HG03520 (cell line): Measurements from ENCODE around the gene SLC35F6.
"Not testable (repeated sequence)": the region's sequence is repeated elsewhere in the genome, so short reads cannot be mapped to it uniquely, and the experiment has no call there.

ENCODE experiments used
- ATAC-seq: cut with Tn5 transposase; IDR thresholded peaks from one replicate; pipeline ENCODE4 v1.9.1; 2021; ENCODE audit warnings: mild to moderate bottlenecking, moderate library complexity; ENCODE audit not compliant: unreplicated experiment

Gene SLC35F6

DNA sequence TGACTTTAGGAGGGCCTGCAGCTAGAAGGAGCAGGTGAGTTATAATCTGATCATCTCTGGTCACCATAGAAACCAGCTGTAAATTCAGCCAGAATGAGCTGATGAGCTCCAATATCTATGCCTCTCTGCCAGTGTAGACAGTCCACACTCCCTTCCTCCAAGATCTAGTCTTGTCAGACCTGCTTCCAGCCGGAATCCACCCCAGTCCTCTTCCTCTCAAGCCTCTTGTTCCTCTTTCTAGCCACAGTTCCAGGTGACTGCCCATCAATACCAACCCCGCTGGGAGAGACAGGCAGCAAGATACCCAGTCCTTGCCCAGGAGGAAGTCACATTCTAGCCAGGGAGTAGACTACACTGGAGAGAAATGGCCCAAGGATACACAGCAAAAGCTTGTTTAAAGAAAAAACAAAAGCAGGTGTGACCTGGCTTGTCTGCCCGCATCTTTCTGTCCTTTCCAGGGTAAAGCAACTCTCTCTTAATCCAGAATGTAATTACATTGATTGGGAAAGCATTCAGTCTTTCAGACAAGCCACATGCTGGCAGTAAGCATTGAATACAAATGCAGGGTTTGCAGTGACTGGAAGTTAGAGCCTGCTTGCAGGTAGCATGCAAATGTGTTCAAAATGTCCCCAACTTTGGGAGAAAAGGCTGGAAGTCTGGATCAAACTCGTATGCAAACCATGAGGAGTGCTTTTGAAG, 9.0 kb upstream of the SLC35F6 start:
- no peak for ATAC-seq

DNA sequence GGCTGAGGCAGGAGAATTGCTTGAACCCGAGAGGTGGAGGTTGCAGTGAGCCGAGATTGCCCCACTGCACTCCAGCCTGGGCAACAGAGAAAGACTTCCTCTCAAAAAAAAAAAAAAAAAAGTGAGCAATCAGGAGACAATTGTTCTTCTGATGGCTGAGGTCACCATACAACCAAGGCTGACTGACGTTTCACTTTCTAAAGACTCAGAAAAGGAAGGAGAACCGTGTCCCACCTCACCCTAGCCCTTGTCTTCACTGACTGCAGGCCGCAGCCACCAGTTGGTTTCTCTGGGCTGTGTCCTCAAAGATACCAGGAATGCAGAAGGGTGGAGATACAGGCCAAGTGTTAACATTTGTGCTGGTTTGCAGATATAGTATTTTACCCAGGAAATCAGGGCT, 7.7 kb upstream of the SLC35F6 start:
- ATAC-seq = no peak

DNA sequence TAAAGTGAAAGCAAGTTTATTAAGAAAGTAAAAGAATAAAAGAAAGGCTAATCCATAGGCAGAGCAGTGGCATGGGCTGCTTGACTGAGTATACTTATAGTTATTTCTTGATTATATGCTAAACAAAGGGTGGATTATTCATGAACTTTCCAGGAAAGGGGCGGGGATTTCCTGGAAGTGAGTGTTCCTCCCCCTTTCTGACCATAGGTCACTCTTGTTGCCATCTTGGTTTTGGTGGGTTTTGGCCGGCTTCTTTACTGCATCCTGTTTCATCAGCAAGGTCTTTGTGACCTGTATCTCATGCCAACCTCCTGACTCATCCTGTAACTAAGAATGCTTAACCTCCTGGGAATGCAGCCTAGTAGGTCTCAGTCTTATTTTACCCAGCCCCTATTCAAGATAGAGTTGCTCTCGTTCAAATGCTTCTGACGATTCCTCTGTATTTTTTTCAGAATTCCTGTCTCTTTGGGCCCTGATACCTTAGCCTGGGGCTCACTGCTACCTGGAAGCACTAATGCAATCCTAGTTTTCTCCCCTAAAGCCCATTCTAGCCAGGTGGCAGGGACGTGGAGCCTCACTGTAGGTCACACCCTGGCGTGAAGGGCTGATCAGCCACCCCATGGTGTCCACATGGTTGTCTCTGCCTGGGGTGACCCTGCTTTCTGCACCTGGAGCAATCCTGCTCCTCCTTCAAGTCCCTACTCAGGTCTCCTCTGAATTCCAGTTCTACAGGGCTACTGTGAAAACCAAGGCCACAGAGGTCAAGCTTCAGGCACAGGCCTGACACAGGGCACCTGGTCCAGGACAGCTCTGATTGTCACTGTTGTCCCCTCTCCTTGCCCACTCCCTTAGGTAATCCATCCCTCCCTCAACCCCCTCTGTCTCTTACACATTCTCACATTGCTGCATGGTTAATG, 6.0 kb upstream of the SLC35F6 start:
- no peak for ATAC-seq

DNA sequence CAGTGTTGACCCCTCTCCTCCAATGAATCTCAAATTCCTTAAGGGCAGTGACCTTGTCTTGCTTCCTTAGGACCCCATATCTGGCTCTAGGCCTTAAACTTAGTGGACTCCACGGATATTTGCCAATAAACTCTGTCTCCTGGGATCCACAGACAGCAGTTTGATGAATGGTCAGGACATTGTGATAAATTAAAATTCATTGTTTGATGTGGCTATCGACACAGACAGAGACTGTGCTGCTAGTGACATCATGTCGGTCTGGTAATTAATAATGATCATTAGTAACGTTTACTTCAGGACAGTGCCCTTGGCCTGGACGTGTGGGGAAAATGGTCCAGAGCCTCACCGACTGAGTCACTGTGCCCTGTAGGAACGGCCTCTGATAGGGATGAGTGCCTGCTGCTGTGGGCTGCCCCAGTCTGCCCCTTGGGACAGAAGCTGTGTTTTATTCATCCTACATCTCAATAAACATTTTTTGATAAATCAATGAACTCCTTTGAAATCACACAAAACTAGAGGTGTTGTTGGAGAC, 5.2 kb upstream of the SLC35F6 start:
- ATAC-seq = no peak

DNA sequence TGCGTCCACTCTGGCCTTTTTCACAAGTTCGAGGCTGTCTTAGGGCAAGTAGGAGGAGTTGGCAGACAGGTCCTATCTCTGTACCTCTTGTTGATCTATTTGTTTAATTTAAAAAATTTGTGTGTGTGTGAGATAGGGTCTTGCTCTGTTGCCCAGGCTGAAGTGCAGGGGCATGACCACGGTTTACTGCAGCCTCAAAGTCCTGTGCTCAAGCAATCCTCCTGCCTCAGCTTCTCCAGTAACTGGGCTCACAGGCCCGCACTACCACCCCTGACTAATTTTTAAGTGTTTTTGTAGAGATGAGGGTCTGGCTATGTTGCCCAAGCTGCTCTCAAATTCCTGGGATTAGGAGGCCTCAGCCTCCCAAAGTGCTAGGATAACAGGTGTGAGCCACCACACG, 4.2 kb upstream of the SLC35F6 start:
- no peak for ATAC-seq

DNA sequence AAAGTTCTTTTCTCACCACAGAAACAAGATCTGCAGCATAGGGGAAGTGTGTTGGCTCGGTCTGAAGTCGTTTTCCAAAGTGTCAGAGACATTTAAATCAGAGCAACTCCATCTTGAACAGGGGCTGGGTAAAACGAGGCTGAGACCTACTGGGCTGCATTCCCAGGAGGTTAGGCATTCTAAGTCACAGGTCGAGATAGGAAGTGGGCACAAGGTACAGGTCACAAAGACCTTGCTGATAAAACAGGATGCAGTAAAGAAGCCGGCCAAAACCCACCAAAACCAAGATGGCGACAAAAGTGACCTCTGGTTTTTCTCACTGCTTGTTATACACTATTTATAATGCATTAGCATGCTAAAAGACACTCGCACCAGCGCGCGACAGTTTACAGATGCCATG, 3.1 kb upstream of the SLC35F6 start:
- not testable (repeated sequence) for ATAC-seq

DNA sequence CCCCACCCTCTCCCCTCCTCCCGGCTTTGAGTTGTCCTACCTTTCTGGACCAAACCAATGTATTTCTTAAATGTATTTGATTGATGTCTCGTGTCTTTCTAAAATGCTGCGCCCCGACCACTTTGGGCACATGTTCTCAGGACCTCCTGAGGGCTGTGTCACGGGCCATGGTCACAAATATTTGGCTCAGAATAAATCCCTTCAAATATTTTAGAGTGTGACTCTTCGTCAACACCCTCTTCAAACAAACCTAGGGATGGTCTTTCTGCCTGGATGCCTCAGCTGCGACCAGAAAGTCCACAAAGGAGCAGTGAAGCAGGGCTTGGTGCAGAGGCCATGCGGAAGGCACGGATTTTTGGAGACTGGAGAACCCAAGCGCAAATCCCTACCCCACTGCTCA, 1.1 kb upstream of the SLC35F6 start:
- no peak for ATAC-seq

DNA sequence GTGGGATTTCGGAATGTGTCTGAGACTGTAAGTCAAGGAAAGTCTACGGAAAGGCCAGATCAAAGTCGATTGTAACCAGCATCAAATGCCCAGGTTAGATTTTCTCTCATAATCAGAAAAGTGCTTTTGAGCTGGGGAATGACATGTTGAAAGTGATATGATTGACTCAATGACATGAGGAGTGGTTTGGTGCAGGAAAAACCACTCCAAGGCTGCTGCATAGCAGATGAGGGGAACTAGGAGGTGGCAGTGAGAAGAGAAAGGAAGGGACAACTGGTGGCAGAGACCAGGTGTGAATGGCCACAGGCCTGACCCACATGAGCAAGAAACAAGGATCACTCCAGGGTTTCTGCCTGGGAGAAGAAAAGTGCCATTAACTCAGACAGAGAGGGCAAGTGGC, 822 bp downstream of the SLC35F6 start:
- ATAC-seq = no peak

DNA sequence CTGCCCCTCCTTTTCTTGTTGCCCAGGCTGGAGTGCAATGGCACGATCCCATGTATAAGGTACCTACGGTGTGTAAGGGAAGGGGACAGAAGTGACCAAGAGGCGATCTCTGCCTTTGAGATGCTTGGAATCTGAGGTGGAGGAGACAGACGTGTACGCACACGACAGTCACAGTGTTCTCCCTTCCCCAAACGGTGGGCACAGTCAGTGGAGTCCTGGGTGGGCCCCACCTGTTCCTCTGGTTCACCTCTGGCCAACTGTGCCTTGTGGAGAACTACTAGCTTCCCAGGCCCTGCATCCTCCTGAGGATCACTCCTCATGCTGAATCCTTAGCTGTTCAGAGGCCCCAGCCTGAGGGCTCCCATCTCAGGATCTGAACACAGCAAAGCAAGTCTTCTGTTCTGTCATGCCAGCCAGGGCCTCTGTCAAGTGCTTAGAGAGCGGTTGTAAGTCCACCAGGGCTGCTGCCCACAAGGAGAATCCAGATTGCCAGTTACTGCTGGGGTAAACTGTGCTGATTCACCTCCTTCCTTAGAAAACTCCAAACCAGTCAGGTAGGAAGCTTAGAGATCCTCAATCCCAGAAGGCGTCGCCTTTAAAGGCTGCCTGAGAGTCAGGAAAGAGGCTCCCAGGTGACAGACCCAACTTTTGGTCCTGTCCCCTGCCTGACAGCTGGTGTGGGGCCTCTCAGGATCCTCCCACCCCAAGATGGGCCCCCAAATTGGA, 1.6 kb downstream of the SLC35F6 start:
- no peak for ATAC-seq

DNA sequence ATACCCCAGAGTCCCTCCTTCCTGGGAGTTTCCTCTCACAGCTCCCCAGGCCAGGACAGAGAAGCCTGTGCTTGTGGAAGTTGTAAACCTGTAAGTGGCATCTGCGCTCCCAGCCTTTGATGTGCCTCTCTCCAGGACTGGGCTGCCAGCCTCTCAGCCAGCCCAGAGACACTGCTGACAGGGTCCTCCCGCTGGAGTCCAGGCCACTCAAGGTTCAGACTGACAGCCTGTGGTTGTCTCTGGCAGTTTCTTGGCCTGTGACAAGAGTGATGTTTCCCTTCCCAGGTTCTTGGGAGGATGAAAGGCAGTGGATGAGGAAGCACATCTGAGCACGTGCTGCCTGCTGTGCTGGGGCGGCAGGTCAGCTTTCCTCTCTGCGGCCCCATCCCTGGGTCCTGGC, 3.0 kb downstream of the SLC35F6 start:
- ATAC-seq = no peak

DNA sequence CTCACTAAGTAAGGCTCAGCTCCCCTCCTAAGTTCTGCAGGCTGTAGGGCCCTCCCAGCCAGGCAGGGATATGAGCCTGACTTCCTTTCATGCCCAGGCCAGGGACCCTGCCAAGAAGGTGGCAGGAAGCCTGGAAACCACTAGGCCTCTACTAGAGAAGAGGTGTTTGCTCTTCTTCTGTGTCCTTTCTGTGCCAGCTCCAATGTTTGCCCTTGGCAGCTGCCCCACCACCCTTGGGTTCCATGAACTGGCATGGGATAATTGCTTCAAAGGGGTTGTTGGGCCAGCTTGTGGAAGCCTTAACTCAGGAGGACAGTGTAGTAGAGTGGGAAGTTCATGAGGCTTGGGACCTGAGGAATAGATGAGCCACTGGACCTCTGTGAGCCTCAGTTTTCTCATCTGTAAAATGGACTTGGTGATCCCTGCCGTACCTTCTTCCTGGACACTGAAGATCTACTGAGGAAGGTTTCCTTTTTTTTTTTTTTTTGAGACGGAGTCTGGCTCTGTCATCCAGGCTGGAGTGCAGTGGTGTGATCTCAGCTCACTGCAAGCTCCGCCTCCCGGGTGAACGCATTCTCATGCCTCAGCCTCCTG, 3.9 kb downstream of the SLC35F6 start:
- no peak for ATAC-seq

DNA sequence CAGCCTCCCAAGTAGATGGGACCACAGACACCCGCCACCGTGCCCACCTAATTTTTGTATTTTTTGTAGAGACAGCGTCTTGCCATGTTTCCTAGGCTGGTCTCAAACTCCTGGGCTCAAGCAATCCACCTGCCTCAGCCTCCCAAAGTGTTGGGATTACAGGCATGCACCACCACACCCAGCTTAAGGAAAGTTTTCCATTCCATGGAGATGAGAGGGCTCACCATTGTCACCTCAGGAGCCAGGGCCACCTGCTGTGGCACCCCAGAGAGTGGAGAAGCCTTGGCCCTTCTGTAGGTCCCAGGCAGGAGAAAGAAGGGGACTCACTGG, 4.6 kb downstream of the SLC35F6 start:
- ATAC-seq = no peak

DNA sequence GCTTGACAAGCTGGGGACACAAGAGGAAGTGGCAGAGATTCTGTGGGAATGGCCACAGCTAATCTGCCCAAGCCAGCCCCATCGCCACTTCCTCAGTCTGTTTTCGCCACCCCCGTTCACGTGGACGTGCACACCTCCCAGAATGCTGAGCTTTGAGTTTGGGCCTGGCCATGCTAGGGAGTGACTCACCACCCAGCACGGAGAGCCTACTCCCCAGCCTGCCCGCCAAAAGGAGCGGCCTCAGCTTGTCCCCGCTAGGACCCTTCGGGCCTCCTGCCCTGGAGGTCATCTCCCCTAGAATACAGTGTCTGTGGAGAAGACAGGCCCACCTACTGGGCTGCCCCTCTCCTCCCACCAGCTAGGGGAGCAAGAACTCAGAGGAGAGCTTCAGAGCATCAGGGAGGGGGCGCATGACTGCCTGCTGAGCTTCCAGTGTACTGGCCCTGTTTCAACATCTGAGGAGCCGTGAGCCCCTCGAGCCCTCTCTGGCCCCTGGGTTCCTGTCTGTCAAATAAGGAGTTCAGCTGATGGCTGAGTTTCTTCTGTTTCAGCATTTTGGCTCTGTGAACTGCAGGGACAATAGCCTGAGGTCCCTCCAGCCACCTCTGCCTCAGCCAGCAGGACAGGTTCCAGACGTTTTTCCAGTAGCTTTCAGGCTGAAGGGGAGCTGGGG, 5.1 kb downstream of the SLC35F6 start:
- ATAC-seq = no peak

DNA sequence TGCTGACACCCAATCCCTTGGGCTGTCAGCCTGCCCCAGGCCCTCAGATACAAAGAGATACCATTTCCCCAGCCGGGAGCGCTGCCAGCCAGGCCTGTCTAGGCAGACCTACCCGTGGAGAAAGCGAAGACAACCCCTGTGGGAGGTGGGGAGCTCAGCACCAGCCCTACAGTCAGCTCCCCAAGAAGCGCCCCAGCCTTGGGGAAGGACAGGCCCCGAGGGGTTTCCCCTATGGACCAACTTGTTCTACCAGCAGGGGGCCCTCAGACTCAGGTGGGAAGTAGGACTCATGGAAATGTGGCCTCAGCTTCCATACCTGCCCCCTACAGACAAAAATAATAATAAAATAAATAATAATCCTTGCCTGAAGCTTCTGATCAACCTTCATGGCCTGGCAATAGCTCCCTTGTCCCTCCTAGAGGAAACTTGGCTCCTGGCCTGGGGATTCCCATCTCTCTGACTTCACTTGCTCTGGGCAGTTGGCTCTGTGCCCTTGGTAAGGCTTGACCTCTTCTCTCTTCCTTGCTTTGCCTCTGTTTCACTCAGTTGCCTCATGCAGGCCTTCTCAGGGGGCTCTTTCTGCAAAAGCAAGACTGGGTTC, 7.0 kb downstream of the SLC35F6 start:
- ATAC-seq = no peak

DNA sequence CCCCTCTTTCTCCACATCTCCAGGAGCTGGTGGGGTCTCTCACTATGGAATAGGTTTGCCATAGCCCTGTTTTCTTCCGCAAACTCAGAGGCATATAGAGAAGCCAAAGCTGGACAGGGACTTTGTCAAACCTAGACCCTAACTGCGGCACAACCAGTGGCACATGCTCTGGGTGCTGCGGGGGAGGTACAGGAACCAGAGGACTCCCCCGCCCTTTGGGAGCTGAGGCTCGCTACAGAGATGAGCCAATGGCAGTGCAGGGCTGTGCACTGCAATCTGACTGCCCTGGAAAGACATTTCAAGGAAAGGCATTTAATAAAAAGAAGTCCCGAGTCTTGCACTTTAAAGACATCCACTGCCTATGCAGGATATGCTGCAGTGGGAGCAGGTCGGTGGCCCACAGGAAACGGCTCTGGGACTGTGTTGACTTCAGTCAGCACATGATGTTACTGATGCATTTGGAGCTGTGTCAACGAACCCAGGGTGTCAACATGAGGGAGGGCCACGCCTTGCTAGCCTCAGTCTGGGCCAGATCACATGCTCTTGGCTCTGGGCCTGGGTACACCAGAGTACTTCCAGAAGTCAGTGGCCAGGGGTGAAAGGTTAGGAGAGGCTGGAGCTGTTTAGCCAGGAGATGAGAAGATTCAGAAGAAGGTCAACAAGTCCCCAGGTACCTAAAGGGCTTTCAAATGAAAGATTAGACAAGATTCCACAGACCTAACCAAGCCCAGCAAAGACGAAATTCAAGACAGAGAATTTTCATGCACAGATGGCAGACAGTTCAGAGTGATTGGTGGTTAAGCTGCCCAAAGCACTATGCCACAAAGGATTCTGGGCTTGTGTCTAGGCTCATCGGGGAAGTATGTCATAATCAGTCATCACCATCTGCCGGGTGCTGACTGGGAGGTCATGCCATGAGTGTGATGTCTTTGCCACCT, 8.2 kb downstream of the SLC35F6 start:
- no peak for ATAC-seq

DNA sequence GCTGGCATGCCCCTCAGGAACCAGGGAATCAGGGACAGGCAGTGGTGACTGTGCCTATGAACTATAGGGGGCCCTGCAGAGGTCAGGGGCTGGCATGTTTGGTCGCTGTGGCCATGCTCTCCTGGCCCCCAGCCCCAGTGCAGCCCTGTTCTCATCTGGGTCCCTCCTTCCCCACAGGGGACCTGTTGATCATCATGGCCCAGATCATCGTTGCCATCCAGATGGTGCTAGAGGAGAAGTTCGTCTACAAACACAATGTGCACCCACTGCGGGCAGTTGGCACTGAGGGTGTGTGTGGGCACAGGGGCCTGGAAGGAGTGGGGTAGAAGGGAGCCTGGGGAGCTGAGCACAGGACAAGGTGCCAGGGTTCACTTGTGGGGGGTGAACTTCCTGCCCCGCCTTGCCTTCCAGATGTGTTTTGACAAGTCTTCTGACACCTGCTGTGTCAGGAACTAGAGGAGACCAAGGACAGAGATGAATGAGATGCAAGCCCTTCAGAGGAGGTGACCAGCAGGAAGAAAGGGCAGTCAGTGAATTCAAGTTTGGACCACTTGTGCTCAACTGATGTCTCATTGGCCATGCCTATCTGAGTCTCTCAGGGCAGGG, 12.2 kb downstream of the SLC35F6 start:
- no peak for ATAC-seq

DNA sequence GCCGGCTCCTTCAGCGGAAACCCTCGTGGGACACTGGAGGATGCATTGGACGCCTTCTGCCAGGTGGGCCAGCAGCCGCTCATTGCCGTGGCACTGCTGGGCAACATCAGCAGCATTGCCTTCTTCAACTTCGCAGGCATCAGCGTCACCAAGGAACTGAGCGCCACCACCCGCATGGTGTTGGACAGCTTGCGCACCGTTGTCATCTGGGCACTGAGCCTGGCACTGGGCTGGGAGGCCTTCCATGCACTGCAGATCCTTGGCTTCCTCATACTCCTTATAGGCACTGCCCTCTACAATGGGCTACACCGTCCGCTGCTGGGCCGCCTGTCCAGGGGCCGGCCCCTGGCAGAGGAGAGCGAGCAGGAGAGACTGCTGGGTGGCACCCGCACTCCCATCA, 14.0 kb downstream of the SLC35F6 start:
- ATAC-seq = no peak

DNA sequence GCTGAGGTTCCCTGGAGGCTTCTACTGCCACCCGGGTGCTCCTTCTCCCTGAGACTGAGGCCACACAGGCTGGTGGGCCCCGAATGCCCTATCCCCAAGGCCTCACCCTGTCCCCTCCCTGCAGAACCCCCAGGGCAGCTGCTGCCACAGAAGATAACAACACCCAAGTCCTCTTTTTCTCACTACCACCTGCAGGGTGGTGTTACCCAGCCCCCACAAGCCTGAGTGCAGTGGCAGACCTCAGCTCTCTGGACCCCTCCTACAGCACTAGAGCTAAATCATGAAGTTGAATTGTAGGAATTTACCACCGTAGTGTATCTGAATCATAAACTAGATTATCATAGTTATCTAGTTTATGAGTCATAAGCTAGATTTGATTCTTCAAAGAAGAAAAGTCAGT, 14.4 kb downstream of the SLC35F6 start:
- ATAC-seq = no peak
